HG03039 (cell line): ENCODE data around the gene NTRK3.
A peak's percentile ranks its signal among the peaks of the same experiment; 100 is the strongest.

ENCODE experiments used
- ATAC-seq: cut with Tn5 transposase; IDR thresholded peaks from one replicate; pipeline ENCODE4 v1.9.1; 2021; ENCODE audit warnings: mild to moderate bottlenecking, moderate library complexity; ENCODE audit not compliant: unreplicated experiment

Gene NTRK3

GRCh38 chr15:88187195-88187594, 69.3 kb downstream of the NTRK3 start:
- ATAC-seq = no peak

GRCh38 chr15:88185584-88185983, 71.0 kb downstream of the NTRK3 start:
- no peak for ATAC-seq

GRCh38 chr15:88181613-88182012, 74.9 kb downstream of the NTRK3 start:
- ATAC-seq = no peak

GRCh38 chr15:88179562-88179961, 77.0 kb downstream of the NTRK3 start:
- peak; percentile 83 for ATAC-seq

- no peak for ATAC-seq
Observed at GRCh38 chr15:88178631-88179030, 77.9 kb downstream of the NTRK3 start.

- ATAC-seq = no peak
Observed at GRCh38 chr15:88177451-88177850, 79.1 kb downstream of the NTRK3 start.

- ATAC-seq = no peak
Observed at GRCh38 chr15:88174571-88174970, 82.0 kb downstream of the NTRK3 start.

GRCh38 chr15:88166082-88166993, 90.2 kb downstream of the NTRK3 start:
- no peak for ATAC-seq

- ATAC-seq = no peak
Observed at GRCh38 chr15:88161636-88162035, 94.9 kb downstream of the NTRK3 start.

- no peak for ATAC-seq
Observed at GRCh38 chr15:88155310-88155709, 101.2 kb downstream of the NTRK3 start.

- no peak for ATAC-seq
Observed at GRCh38 chr15:88152672-88153071, 103.9 kb downstream of the NTRK3 start.

GRCh38 chr15:88147760-88148159, 108.8 kb downstream of the NTRK3 start:
- no peak for ATAC-seq

- ATAC-seq = no peak
Observed at GRCh38 chr15:88144921-88145653, 111.5 kb downstream of the NTRK3 start.

GRCh38 chr15:88142121-88142520, 114.4 kb downstream of the NTRK3 start:
- no peak for ATAC-seq

- ATAC-seq = no peak
Observed at GRCh38 chr15:88141269-88141889, 115.2 kb downstream of the NTRK3 start.

- ATAC-seq = no peak
Observed at GRCh38 chr15:88140398-88140797, 116.1 kb downstream of the NTRK3 start.

- no peak for ATAC-seq
Observed at GRCh38 chr15:88139936-88140335, 116.6 kb downstream of the NTRK3 start.

- no peak for ATAC-seq
Observed at GRCh38 chr15:88133795-88134194, 122.7 kb downstream of the NTRK3 start.

- ATAC-seq = no peak
Observed at GRCh38 chr15:88132499-88132898, 124.0 kb downstream of the NTRK3 start.

GRCh38 chr15:88131937-88132336, 124.6 kb downstream of the NTRK3 start:
- ATAC-seq = no peak

- ATAC-seq = no peak
Observed at GRCh38 chr15:88127432-88127790, 129.1 kb downstream of the NTRK3 start.
